ENCODE measurements around the gene RBMX.

The RBMX gene

GRCh38 chrX:136872091-136872700, 8.3 kb downstream of the RBMX start:
- no peak for TF ChIP-seq CTCF (IDR thresholded peaks at IDR 0.05; ENCODE audit: extremely low read depth, insufficient read depth, missing control alignments)
- in situ Hi-C loops (cut with MboI; ENCODE audit: low pct_unique_long_range_greater_than_20kb, low sequenced_read_pairs, unreplicated experiment), result no loop called here
- no peak for DNase-seq (ENCODE audit: low spot score)

GRCh38 chrX:136870064-136870463, 10.5 kb downstream of the RBMX start:
- TF ChIP-seq CTCF (IDR thresholded peaks at IDR 0.05; ENCODE audit: extremely low read depth, insufficient read depth, missing control alignments), result no peak
- in situ Hi-C loops (cut with MboI; ENCODE audit: low pct_unique_long_range_greater_than_20kb, low sequenced_read_pairs, unreplicated experiment), result no loop called here
- no peak for DNase-seq (ENCODE audit: low spot score)

GRCh38 chrX:136868283-136869055, 12.1 kb downstream of the RBMX start:
- in situ Hi-C loops (cut with MboI; ENCODE audit: low pct_unique_long_range_greater_than_20kb, low sequenced_read_pairs, unreplicated experiment), result no loop called here
- TF ChIP-seq CTCF (IDR thresholded peaks at IDR 0.05; ENCODE audit: extremely low read depth, insufficient read depth, missing control alignments), result no peak
- DNase-seq (ENCODE audit: low spot score), result no peak

GRCh38 chrX:136867518-136867917, 13.0 kb downstream of the RBMX start:
- in situ Hi-C loops (cut with MboI; ENCODE audit: low pct_unique_long_range_greater_than_20kb, low sequenced_read_pairs, unreplicated experiment), result no loop called here
- no peak for TF ChIP-seq CTCF (IDR thresholded peaks at IDR 0.05; ENCODE audit: extremely low read depth, insufficient read depth, missing control alignments)
- no peak for DNase-seq (ENCODE audit: low spot score)

GRCh38 chrX:136867096-136867491, 13.4 kb downstream of the RBMX start:
- in situ Hi-C loops (cut with MboI; ENCODE audit: low pct_unique_long_range_greater_than_20kb, low sequenced_read_pairs, unreplicated experiment), result no loop called here
- TF ChIP-seq CTCF (IDR thresholded peaks at IDR 0.05; ENCODE audit: extremely low read depth, insufficient read depth, missing control alignments), result no peak
- DNase-seq (ENCODE audit: low spot score), result no peak

- no peak for TF ChIP-seq CTCF (IDR thresholded peaks at IDR 0.05; ENCODE audit: extremely low read depth, insufficient read depth, missing control alignments)
- in situ Hi-C loops (cut with MboI; ENCODE audit: low pct_unique_long_range_greater_than_20kb, low sequenced_read_pairs, unreplicated experiment), result no loop called here
- DNase-seq (ENCODE audit: low spot score), result no peak
Measured at GRCh38 chrX:136866337-136867095, 14.0 kb downstream of the RBMX start.
